Type B pancreatic cell (in vitro differentiated cells): Measurements from ENCODE around the gene HIP1R. TPM values are rescaled to one million over a fixed set of nuclear protein-coding genes. Genes with fewer than 3 reads are reported as not detected.

Source experiments
- DNase-seq: peaks from one replicate; pipeline ENCODE4 v3.0.0; 2021; ENCODE audit warnings: mixed read lengths; ENCODE audit not compliant: unreplicated experiment; ENCODE audit errors: extremely low spot score
- H3K27ac Mint-ChIP-seq: 2 replicates; pipeline ENCODE4 v1.8.0; 2021; ENCODE audit warnings: mild to moderate bottlenecking, mixed read lengths
- H3K27me3 Mint-ChIP-seq: 2 replicates; pipeline ENCODE4 v1.8.0; 2021; ENCODE audit warnings: mixed read lengths
- H3K36me3 Mint-ChIP-seq: 2 replicates; pipeline ENCODE4 v1.8.0; 2021; ENCODE audit warnings: mixed read lengths
- H3K4me1 Mint-ChIP-seq: one replicate; pipeline ENCODE4 v1.8.0; 2021; ENCODE audit warnings: mixed read lengths; ENCODE audit not compliant: unreplicated experiment
- H3K4me3 Mint-ChIP-seq: 2 replicates; pipeline ENCODE4 v1.8.0; 2021; ENCODE audit warnings: mild to moderate bottlenecking, mixed read lengths
- H3K9me3 Mint-ChIP-seq: 2 replicates; pipeline ENCODE4 v1.8.0; 2021; ENCODE audit warnings: mixed read lengths
- CTCF ChIP-seq: fragments of 200-600 bp; sonication (generic); conservative IDR thresholded peaks from 2 replicates; pipeline ENCODE4 v1.5.0; 2021; ENCODE audit warnings: antibody characterized with exemption, mild to moderate bottlenecking
- total RNA-seq: library from RNA; stranded (reverse); gene quantifications from 2 replicates; pipeline ENCODE4 v1.2.1, GENCODE V29; 2021; ENCODE audit warnings: low replicate concordance

The HIP1R gene
- total RNA-seq, 1 donor from 2014 or later = 45.5 TPM

- Mint-ChIP-seq H3K4me3 (no peak overlapping the region), H3K9me3 (no peaks in the 10 kb centered on the region), H3K4me1 (peaks cover 13% of the 10 kb centered on the region), H3K27ac (no peak overlapping the region), H3K27me3 (no peaks in the 10 kb centered on the region), H3K36me3 (no peaks in the 10 kb centered on the region)
- TF ChIP-seq CTCF = no peak
- no peak for DNase-seq
Observed at GRCh38 chr12:122823429-122823828, 11.8 kb upstream of the HIP1R start.

- peak overlapping the region; percentile 80 for H3K4me3 Mint-ChIP-seq
- H3K27ac Mint-ChIP-seq = peak overlapping the region; percentile 46
- no peak for TF ChIP-seq CTCF
- H3K36me3 Mint-ChIP-seq = no peaks in the 10 kb centered on the region
- H3K27me3 Mint-ChIP-seq = no peaks in the 10 kb centered on the region
- peaks cover 13% of the 10 kb centered on the region for H3K4me1 Mint-ChIP-seq
- H3K9me3 Mint-ChIP-seq = no peaks in the 10 kb centered on the region
- DNase-seq = no peak
Observed at GRCh38 chr12:122825773-122826724, 9.2 kb upstream of the HIP1R start.

- Mint-ChIP-seq H3K27me3 (no peaks in the 10 kb centered on the region), H3K4me1 (peaks cover 13% of the 10 kb centered on the region), H3K4me3 (peak overlapping the region; percentile 59), H3K27ac (no peak overlapping the region), H3K9me3 (no peaks in the 10 kb centered on the region), H3K36me3 (no peaks in the 10 kb centered on the region)
- TF ChIP-seq CTCF = no peak
- no peak for DNase-seq
Observed at GRCh38 chr12:122827258-122827657, 8.0 kb upstream of the HIP1R start.

- H3K4me1 Mint-ChIP-seq = peaks cover 20% of the 10 kb centered on the region
Observed at GRCh38 chr12:122830517-122831214, 4.6 kb upstream of the HIP1R start.

More at GRCh38 chr12:122830517-122831214, 4.6 kb upstream of the HIP1R start:
- TF ChIP-seq CTCF = no peak
- Mint-ChIP-seq H3K4me3 (peak overlapping the region; percentile 27), H3K9me3 (no peaks in the 10 kb centered on the region), H3K36me3 (no peaks in the 10 kb centered on the region), H3K27me3 (peaks cover 3% of the 10 kb centered on the region), H3K27ac (peak overlapping the region; percentile 74)
- DNase-seq = no peak
